Neuronal stem cell (in vitro differentiated cells): Measurements from ENCODE around the gene MOG.

Experiments
- DNase-seq: peaks from one replicate; pipeline ENCODE4 v3.0.0-alpha.2; 2013; ENCODE audit warnings: low spot score
- H2AFZ ChIP-seq: one replicate; pipeline ENCODE4 v1.6.1; 2013; ENCODE audit warnings: mild to moderate bottlenecking, low read length, inconsistent platforms
- H2AK5ac ChIP-seq: 2 replicates; pipeline ENCODE4 v1.6.1; 2013; ENCODE audit warnings: low read depth, mild to moderate bottlenecking, inconsistent platforms, low read length, moderate library complexity, mixed read lengths
- H2BK120ac ChIP-seq: 2 replicates; pipeline ENCODE4 v1.6.1; 2013; ENCODE audit warnings: low read depth, mild to moderate bottlenecking, inconsistent platforms, low read length, moderate library complexity, mixed read lengths
- H2BK12ac ChIP-seq: one replicate; pipeline ENCODE4 v1.6.1; 2013; ENCODE audit warnings: low read length, inconsistent platforms
- H2BK15ac ChIP-seq: 2 replicates; pipeline ENCODE4 v1.6.1; 2013; ENCODE audit warnings: mild to moderate bottlenecking, low read length, inconsistent platforms, mixed read lengths
- H2BK5ac ChIP-seq: one replicate; pipeline ENCODE4 v1.6.1; 2013; ENCODE audit warnings: inconsistent platforms, mild to moderate bottlenecking, low read length, moderate library complexity
- H3K14ac ChIP-seq: one replicate; pipeline ENCODE4 v1.6.1; 2013; ENCODE audit warnings: low read length, inconsistent platforms
- H3K18ac ChIP-seq: 2 replicates; pipeline ENCODE4 v1.6.1; 2013; ENCODE audit warnings: low read length, inconsistent platforms
- H3K23ac ChIP-seq: 2 replicates; pipeline ENCODE4 v1.6.1; 2013; ENCODE audit warnings: low read depth, mild to moderate bottlenecking, mixed read lengths, low read length, inconsistent platforms; ENCODE audit not compliant: poor library complexity
- H3K27ac ChIP-seq: replicated peaks from 3 replicates; pipeline ENCODE4 v1.5.1; 2013; ENCODE audit warnings: low read length, inconsistent platforms
- H3K27me3 ChIP-seq, 3 experiments: 2 replicates each; pipeline ENCODE4 v1.6.1; 2013; ENCODE audit warnings: low read length in 3 of 3, mild to moderate bottlenecking in 2 of 3, inconsistent platforms in 1 of 3, low read depth in 1 of 3, mixed read lengths in 1 of 3, moderate library complexity in 1 of 3; ENCODE audit not compliant: control insufficient read depth in 3 of 3, insufficient read depth in 3 of 3
- H3K36me3 ChIP-seq, 2 donors: replicated peaks in 1 of 2; 2 replicates each; pipeline ENCODE4 v1.6.1; 2013; ENCODE audit warnings: low read length in 2 of 2; ENCODE audit not compliant: control insufficient read depth in 2 of 2, insufficient read depth in 2 of 2
- H3K4ac ChIP-seq: 2 replicates; pipeline ENCODE4 v1.6.1; 2013; ENCODE audit warnings: inconsistent platforms, mild to moderate bottlenecking, low read length, moderate library complexity
- H3K4me1 ChIP-seq, 2 donors: 1 replicate in 1 of 2; 2 replicates in 1 of 2; pipeline ENCODE4 v1.6.1; 2013; ENCODE audit warnings: low read length in 2 of 2, low read depth in 1 of 2; ENCODE audit not compliant: control insufficient read depth in 2 of 2, insufficient read depth in 1 of 2
- H3K4me2 ChIP-seq: one replicate; pipeline ENCODE4 v1.6.1; 2013; ENCODE audit warnings: mild to moderate bottlenecking, low read length, inconsistent platforms; ENCODE audit not compliant: insufficient read depth, poor library complexity, severe bottlenecking
- H3K4me3 ChIP-seq, 2 donors: 2 replicates each; pipeline ENCODE4 v1.5.1; 2013; ENCODE audit warnings: low read length in 2 of 2, mild to moderate bottlenecking in 2 of 2, inconsistent platforms in 1 of 2, moderate library complexity in 1 of 2
- H3K79me1 ChIP-seq: one replicate; pipeline ENCODE4 v1.6.1; 2013; ENCODE audit warnings: low read depth, mild to moderate bottlenecking, inconsistent platforms, low read length, moderate library complexity
- H3K9ac ChIP-seq: one replicate; pipeline ENCODE4 v1.6.1; 2013; ENCODE audit warnings: mild to moderate bottlenecking, low read depth, low read length, inconsistent platforms; ENCODE audit not compliant: poor library complexity
- H3K9me3 ChIP-seq, 2 donors: replicated peaks in 1 of 2; 2 replicates each; pipeline versions ENCODE3 to v1.6.1; 2013; ENCODE audit warnings: low read length in 2 of 2, mild to moderate bottlenecking in 2 of 2, inconsistent platforms in 1 of 2, low read depth in 1 of 2, mixed read lengths in 1 of 2, moderate library complexity in 1 of 2; ENCODE audit not compliant: control insufficient read depth in 2 of 2, insufficient read depth in 1 of 2
- H4K8ac ChIP-seq: one replicate; pipeline ENCODE4 v1.6.1; 2013; ENCODE audit warnings: low read depth, mild to moderate bottlenecking, inconsistent platforms, low read length, moderate library complexity
- H4K91ac ChIP-seq: one replicate; pipeline ENCODE4 v1.6.1; 2013; ENCODE audit warnings: low read length, low read depth, mild to moderate bottlenecking, inconsistent platforms; ENCODE audit not compliant: poor library complexity
- WGBS, 2 donors: extraction: QIAGEN DNeasy Blood & Tissue Kit; methylation state at CpG; one replicate each; pipeline ENCODE4 v1.1.7; 2013; ENCODE audit warnings: missing lambda C conversion rate in 2 of 2, mixed read lengths in 1 of 2; ENCODE audit not compliant: insufficient read length in 2 of 2, insufficient replicate concordance in 1 of 2; ENCODE audit errors: extremely low coverage in 2 of 2; 5-methylcytosine and 5-hydroxymethylcytosine counted together

Gene MOG

DNA sequence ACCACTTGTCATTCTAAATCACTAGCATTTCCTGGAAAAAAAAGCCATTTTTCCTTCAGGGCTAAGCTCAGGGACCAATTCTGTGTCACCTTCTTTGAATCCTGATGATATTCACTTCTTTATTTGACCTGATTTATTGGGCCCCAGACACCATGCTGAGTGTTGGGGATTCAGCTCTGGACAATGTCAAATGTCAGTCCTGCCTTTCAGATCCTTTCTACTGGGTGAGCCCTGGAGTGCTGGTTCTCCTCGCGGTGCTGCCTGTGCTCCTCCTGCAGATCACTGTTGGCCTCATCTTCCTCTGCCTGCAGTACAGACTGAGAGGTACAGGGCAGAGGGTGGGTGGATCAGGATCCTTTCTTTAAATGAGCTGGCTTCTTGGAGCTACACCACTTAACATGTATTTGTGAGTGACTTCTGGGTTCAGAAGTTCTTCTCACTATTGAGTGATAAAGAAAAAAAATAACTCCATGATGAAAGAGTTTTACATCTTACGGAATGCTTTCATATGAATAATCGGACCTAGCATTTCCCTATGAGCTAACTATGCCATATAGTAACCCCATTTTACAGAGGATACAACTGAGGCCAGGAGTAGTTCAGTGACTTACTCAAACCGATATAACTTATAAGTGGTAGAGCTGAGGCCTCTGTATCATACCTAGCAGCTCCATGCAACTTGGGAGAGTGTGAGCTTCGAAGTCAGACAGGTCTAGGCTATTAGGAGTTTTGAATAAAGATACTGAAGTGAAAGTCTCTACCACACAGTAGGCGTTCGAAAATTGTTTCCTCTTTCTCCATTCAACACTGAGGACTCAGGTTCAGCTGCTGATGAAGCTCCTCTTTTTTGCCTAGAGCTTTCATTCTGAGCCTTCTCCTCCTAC lies 9.3 kb downstream of the MOG start:
- H4K8ac ChIP-seq = no peak overlapping the region
- no peak overlapping the region for H2BK120ac ChIP-seq
- H3K36me3 ChIP-seq = no peaks in the 10 kb centered on the region
- H3K4ac ChIP-seq = no peak overlapping the region
- H3K4me1 ChIP-seq = peaks cover 0 to 24% of the 10 kb centered on the region in 2 donors
- H3K14ac ChIP-seq = no peak overlapping the region
- no peaks in the 10 kb centered on the region for H3K79me1 ChIP-seq
- no peak overlapping the region for H2BK5ac ChIP-seq
- no peak overlapping the region for H2AK5ac ChIP-seq
- no peak overlapping the region for H3K4me3 ChIP-seq
- H3K9me3 ChIP-seq = no peaks in the 10 kb centered on the region
- no peak overlapping the region for H2AFZ ChIP-seq
- H3K27me3 ChIP-seq = peaks cover 0 to 20% (median 0%) of the 10 kb centered on the region in 3 experiments
- H3K18ac ChIP-seq = peak overlapping the region; percentile 88
- no peak overlapping the region for H4K91ac ChIP-seq
- no peak overlapping the region for H2BK12ac ChIP-seq
- no peak overlapping the region for H3K9ac ChIP-seq
- peak overlapping the region; percentile 92 for H3K27ac ChIP-seq
- H2BK15ac ChIP-seq = no peak overlapping the region
- no peak overlapping the region for H3K23ac ChIP-seq
- H3K4me2 ChIP-seq = no peak overlapping the region
- no CpG with 5 or more reads among the region's 8 CpGs for WGBS, 2 donors
- DNase-seq = no peak

DNA sequence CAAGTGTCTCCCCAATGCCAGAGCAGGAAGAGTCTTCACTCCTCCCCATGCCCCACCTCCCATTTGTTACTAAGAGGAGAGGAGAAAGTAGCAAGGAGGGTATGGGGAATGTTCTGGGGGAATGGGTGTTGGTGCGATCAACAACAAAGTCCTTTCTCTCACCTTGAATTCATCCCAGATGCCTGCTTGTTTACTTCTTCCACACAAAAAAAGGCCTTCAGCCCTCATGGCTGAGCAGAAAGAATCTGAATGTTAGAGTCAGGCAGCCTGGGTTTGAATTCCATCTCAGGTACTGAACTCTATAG lies 9.9 kb downstream of the MOG start:
- H3K9me3 ChIP-seq = no peaks in the 10 kb centered on the region
- no peak overlapping the region for H3K14ac ChIP-seq
- H3K4me3 ChIP-seq = no peak overlapping the region
- no peak overlapping the region for H2BK5ac ChIP-seq
- H2AFZ ChIP-seq = peak overlapping the region; percentile 41
- H4K8ac ChIP-seq = no peak overlapping the region
- no peak overlapping the region for H2BK15ac ChIP-seq
- H3K79me1 ChIP-seq = no peaks in the 10 kb centered on the region
- H3K9ac ChIP-seq = no peak overlapping the region
- no peak overlapping the region for H2BK12ac ChIP-seq
- no peak overlapping the region for H2BK120ac ChIP-seq
- H3K23ac ChIP-seq = no peak overlapping the region
- peaks cover 0 to 24% of the 10 kb centered on the region in 2 donors for H3K4me1 ChIP-seq
- H3K36me3 ChIP-seq = no peaks in the 10 kb centered on the region
- no peak overlapping the region for H3K4ac ChIP-seq
- no peak overlapping the region for H2AK5ac ChIP-seq
- no peak overlapping the region for H4K91ac ChIP-seq
- no peak overlapping the region for H3K4me2 ChIP-seq
- DNase-seq = no peak
- H3K27ac ChIP-seq = peak overlapping the region; percentile 92
- peaks cover 0 to 20% (median 0%) of the 10 kb centered on the region in 3 experiments for H3K27me3 ChIP-seq
- peak overlapping the region; percentile 76 for H3K18ac ChIP-seq
- no CpG with 5 or more reads among the region's 1 CpG for WGBS, 2 donors

- no peak overlapping the region for H3K23ac ChIP-seq
- no peak overlapping the region for H2BK12ac ChIP-seq
- peak overlapping the region; percentile 92 for H3K27ac ChIP-seq
- no peak overlapping the region for H4K91ac ChIP-seq
- H3K79me1 ChIP-seq = no peaks in the 10 kb centered on the region
- H3K36me3 ChIP-seq = no peaks in the 10 kb centered on the region
- H3K9ac ChIP-seq = no peak overlapping the region
- H2BK15ac ChIP-seq = no peak overlapping the region
- no CpG with 5 or more reads among the region's 5 CpGs for WGBS, 2 donors
- H2AK5ac ChIP-seq = no peak overlapping the region
- no peak overlapping the region for H3K14ac ChIP-seq
- H3K9me3 ChIP-seq = no peaks in the 10 kb centered on the region
- H3K4me3 ChIP-seq = no peak overlapping the region
- no peak overlapping the region for H4K8ac ChIP-seq
- H3K4ac ChIP-seq = no peak overlapping the region
- peak overlapping the region; percentile 21 for H3K4me2 ChIP-seq
- H2BK120ac ChIP-seq = no peak overlapping the region
- H2BK5ac ChIP-seq = no peak overlapping the region
- DNase-seq = peak; percentile 68
- H3K18ac ChIP-seq = no peak overlapping the region
- H3K4me1 ChIP-seq = peaks cover 0 to 23% of the 10 kb centered on the region in 2 donors
- peak overlapping the region; percentile 41 for H2AFZ ChIP-seq
- H3K27me3 ChIP-seq = peaks cover 0 to 20% (median 0%) of the 10 kb centered on the region in 3 experiments
These were observed 10.3 kb downstream of the MOG start for GRCh38 chr6:29667158-29667557.

GRCh38 chr6:29671026-29671425 lies 14.1 kb downstream of the MOG start:
- H3K27me3 ChIP-seq = peaks cover 0 to 20% (median 0%) of the 10 kb centered on the region in 3 experiments
- no peak overlapping the region for H3K23ac ChIP-seq
- H3K4me3 ChIP-seq = no peak overlapping the region
- H4K91ac ChIP-seq = no peak overlapping the region
- peaks cover 0 to 15% of the 10 kb centered on the region in 2 donors for H3K4me1 ChIP-seq
- no peaks in the 10 kb centered on the region for H3K36me3 ChIP-seq
- no peak overlapping the region for H2AFZ ChIP-seq
- no peak overlapping the region for H2BK12ac ChIP-seq
- H3K4me2 ChIP-seq = no peak overlapping the region
- no peak overlapping the region for H3K14ac ChIP-seq
- H4K8ac ChIP-seq = no peak overlapping the region
- H2BK120ac ChIP-seq = no peak overlapping the region
- H3K9ac ChIP-seq = no peak overlapping the region
- no peak overlapping the region for H3K27ac ChIP-seq
- no peak overlapping the region for H2BK15ac ChIP-seq
- H2BK5ac ChIP-seq = no peak overlapping the region
- no CpG with 5 or more reads among the region's 1 CpG for WGBS, 2 donors
- H3K4ac ChIP-seq = no peak overlapping the region
- peaks cover 0 to 2% of the 10 kb centered on the region in 2 donors for H3K9me3 ChIP-seq
- no peaks in the 10 kb centered on the region for H3K79me1 ChIP-seq
- no peak overlapping the region for H2AK5ac ChIP-seq
- peak overlapping the region; percentile 44 for H3K18ac ChIP-seq
- no peak for DNase-seq
